NT2/D1 (cell line): Measurements from ENCODE around the gene MECR.

Source experiments
- YY1 ChIP-seq: IDR thresholded peaks from 2 replicates; pipeline ENCODE4 v1.6.1; 2011; ENCODE audit not compliant: insufficient read length, insufficient read depth
- ZNF274 ChIP-seq: IDR thresholded peaks from 2 replicates; pipeline ENCODE4 v1.6.1; 2011; ENCODE audit warnings: mild to moderate bottlenecking, low read depth, low read length

- TF ChIP-seq YY1 (no peak), ZNF274 (no peak)
Measured at GRCh38 chr1:29210278-29211085, 20.3 kb downstream of the MECR start.
